ENCODE results near the gene SCN4B.
"Not testable (repeated sequence)": the region's sequence is repeated elsewhere in the genome, so short reads cannot be mapped to it uniquely, and the experiment has no call there.

SCN4B gene

DNA sequence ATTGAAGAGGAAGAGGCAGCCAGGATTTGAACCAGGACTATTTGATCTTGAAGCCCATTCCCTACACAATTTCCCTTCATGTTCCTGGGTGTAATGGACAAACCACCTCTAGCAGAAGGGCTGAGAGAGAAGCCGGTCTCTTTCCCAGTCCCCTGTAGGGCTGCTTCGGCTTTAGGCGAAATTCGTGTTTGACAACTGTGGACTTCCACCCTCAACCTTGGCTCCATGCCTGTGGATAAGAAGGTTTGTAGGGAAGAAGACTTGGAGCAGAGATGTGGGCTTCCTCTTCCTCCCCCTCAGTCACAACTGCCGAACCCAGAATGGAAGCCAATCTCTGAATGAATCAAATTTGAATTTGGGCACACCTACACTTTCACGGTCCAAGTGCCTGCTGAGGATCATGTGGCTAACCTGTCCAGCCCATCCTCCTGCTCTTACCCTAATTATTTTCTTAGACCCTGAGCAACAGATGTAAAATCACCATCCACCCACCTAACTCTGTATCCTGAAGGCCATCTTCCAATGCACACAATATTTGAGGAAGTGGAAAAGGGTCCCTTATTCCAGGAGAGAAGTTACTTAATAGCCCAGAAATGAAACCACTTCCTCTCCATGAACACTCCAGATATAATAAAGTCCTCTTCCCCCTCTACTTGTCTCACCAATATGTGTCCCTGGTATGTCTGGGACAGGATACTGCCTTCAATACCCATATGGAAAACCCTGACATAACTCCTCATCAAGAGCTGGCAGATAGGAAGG is 33.9 kb upstream of the SCN4B start:
- Histone ChIP-seq H3K27ac (no peak overlapping the region), H3K9me3 (peaks cover 3% of the 10 kb centered on the region; the same call in 1 of the 2 replicates), H3K4me2 (no peak overlapping the region), H3K36me3 (no peaks in the 10 kb centered on the region), H3K27me3 (no peaks in the 10 kb centered on the region), H3K4me3 (no peak overlapping the region), H3K9ac (no peak overlapping the region), H3K4me1 (peaks cover 7% of the 10 kb centered on the region; the same call in 1 of the 2 replicates), H4K20me1 (no peaks in the 10 kb centered on the region)
- TF ChIP-seq Cebpa-rat (IDR thresholded peaks at IDR 0.05): no peak

DNA sequence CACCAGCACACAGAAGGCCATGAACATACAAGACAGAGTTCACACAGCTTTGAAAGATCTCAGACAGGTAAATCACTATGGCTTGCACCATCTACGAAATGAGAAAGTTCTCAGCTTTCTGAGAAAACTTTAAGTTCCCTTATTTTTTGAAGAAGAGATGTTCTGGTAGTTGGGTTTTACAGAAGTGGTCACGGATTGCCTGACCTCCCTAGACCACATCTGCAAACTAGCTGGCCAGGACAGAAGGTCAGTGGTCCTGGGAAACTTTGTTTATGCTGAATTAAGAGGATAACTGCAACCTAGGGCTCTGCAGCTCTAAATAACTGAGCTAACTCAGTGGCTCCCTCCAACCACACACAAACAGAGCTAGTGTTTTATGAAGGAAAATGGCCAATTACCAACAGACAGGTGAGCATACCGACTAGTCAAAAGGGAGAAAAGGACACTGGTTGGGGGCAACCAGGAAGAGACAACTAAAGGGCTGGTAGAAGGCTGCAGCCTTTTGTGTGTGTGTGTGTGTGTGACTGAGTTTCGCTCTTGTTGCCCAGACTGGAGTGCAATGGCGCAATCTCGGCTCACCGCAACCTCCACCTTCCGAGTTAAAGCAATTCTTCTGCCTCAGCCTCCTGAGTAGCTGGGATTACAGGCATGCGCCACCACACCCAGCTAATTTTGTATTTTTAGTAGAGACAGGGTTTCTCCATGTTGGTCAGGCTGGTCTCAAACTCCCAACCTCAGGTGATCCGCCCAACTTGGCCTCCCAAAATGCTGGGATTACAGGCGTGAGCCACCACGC is 32.4 kb upstream of the SCN4B start:
- Histone ChIP-seq H4K20me1 (no peaks in the 10 kb centered on the region), H3K36me3 (no peaks in the 10 kb centered on the region), H3K27ac (no peak overlapping the region), H3K4me1 (peaks cover 16% of the 10 kb centered on the region), H3K4me3 (no peak overlapping the region), H3K9ac (no peak overlapping the region), H3K4me2 (no peak overlapping the region), H3K27me3 (no peaks in the 10 kb centered on the region), H3K9me3 (no peaks in the 10 kb centered on the region)
- no peak for TF ChIP-seq Cebpa-rat (IDR thresholded peaks at IDR 0.05)

DNA sequence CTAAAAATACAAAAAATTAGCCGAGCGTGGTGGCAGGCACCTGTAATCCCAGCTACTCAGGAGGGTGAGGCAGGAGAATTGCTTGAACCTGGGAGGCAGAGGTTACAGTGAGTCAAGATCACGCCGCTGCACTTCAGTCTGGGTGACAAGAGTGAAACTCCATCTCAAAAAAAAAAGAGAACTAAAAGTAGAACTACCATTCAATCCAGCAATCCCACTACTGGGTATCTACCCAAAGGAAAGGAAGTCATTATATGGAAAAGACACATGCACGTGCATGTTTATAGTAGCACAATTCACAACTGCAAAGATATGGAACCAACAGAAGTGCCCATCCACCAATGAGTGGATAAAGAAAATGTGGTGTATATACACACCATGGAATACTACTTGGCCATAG is 31.1 kb upstream of the SCN4B start:
- not testable (repeated sequence) for H4K20me1 ChIP-seq, H3K4me2 ChIP-seq, H3K36me3 ChIP-seq, H3K9ac ChIP-seq, H3K9me3 ChIP-seq, H3K27me3 ChIP-seq, H3K27ac ChIP-seq, H3K4me3 ChIP-seq
- H3K4me1 ChIP-seq: peaks cover 21% of the 10 kb centered on the region

DNA sequence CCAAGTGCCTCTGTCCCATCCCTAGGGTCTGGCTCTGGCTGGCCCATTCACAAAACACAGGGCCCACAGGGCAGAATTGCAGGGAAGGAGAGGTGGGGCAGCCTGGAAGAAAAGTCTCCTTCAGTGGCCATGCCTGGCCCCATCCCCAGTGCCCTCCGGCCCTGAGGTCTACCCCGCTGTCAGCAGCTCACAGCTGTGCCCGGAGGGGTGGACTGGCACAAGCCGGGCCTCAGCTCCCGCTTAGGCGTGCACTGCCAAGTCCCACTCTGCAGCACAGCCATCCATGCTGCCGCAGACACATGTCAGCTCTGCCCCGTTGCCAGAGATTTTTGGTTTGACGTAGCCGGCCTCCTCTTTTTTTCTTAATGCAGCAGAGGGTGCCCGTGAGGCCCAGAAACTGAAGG is 27.7 kb upstream of the SCN4B start:
- H3K27me3 ChIP-seq: no peaks in the 10 kb centered on the region
- peak overlapping the region; percentile 54 for H3K27ac ChIP-seq
- peak overlapping the region; percentile 53 for H3K9ac ChIP-seq
- no peak overlapping the region for H3K4me3 ChIP-seq
- peak overlapping the region; percentile 77 for H3K4me2 ChIP-seq
- no peaks in the 10 kb centered on the region for H4K20me1 ChIP-seq
- no peaks in the 10 kb centered on the region for H3K36me3 ChIP-seq
- peaks cover 39% of the 10 kb centered on the region for H3K4me1 ChIP-seq
- no peaks in the 10 kb centered on the region for H3K9me3 ChIP-seq
- no peak for TF ChIP-seq Cebpa-rat (IDR thresholded peaks at IDR 0.05)

DNA sequence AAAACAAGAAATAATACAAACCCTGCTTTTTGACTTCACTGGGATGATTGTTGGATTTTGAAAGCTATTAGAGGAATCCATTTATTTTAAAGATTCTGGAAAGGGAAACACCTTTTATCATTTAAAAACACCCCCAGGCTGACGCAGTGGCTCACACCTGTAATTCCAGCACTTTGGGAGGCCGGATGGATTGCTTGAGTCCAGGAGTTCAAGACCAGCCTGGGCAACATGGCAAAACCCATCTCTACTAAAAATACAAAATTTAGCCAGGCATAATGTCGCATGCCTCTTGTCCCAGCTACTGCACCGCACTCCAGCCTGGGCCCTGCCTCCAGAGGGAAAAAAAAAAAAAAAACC is 24.1 kb upstream of the SCN4B start:
- H3K27ac ChIP-seq: no peak overlapping the region
- TF ChIP-seq Cebpa-rat (IDR thresholded peaks at IDR 0.05): no peak
- H3K4me2 ChIP-seq: peak overlapping the region; percentile 71
- no peaks in the 10 kb centered on the region for H3K27me3 ChIP-seq
- no peaks in the 10 kb centered on the region for H3K9me3 ChIP-seq
- H3K4me3 ChIP-seq: no peak overlapping the region
- H3K36me3 ChIP-seq: no peaks in the 10 kb centered on the region
- H3K4me1 ChIP-seq: peaks cover 32% of the 10 kb centered on the region
- no peak overlapping the region for H3K9ac ChIP-seq
- H4K20me1 ChIP-seq: no peaks in the 10 kb centered on the region

DNA sequence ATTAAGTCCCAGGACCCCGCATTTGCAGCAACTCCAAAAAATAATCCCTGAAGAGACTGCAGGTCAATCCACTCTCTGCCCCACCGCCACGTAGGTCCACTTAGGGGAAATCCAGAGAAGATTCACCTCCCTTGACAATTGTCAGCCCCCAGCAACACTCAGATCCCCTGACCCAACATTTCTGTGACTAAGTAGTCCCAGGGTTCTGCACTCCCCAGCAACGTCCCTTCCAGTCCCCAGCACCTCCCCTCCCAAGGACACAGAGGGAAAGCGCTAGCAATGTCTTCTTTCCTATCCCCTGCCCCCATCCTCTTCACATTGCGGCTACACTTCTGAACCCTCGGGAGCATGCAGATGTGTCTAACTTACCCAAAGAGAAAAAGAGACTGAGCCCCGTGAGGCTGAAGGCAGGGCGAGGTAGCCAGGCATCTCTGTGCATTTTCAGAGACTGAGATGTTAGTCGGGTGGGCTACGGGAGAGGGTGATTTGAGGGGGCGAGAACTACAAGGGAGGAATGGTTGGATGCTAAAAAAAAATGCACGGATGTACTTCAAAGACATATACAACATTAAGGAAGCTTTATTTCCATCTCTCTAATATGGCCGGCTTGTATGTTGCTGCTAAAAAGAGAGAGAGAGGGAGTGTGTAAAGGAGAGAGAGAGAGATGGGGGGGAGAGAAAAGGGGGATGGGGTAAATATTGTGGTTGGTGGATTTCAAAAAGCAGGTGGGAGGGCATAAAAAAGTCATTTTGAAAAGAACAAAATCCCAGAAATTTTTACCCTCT is 23.6 kb upstream of the SCN4B start, which contains the start of gene SCN2B:
Gene SCN2B, minus strand, starts transcription at position 647 of the 785 bp plus-strand sequence. Its CDS starts 208 bp downstream, at position 439.
- Histone ChIP-seq H4K20me1 (no peaks in the 10 kb centered on the region), H3K9me3 (no peaks in the 10 kb centered on the region), H3K9ac (no peak within 1 kb of the TSS), H3K27me3 (no peaks in the 10 kb centered on the region), H3K27ac (peak within 1 kb of the TSS; percentile 26; the same call in 1 of the 2 replicates), H3K4me3 (peak within 1 kb of the TSS; percentile 40; the same call in 1 of the 2 replicates), H3K4me1 (peaks cover 32% of the 10 kb centered on the region), H3K36me3 (no peaks in the 10 kb centered on the region), H3K4me2 (peak within 1 kb of the TSS; percentile 71)
- TF ChIP-seq Cebpa-rat (IDR thresholded peaks at IDR 0.05): no peak

DNA sequence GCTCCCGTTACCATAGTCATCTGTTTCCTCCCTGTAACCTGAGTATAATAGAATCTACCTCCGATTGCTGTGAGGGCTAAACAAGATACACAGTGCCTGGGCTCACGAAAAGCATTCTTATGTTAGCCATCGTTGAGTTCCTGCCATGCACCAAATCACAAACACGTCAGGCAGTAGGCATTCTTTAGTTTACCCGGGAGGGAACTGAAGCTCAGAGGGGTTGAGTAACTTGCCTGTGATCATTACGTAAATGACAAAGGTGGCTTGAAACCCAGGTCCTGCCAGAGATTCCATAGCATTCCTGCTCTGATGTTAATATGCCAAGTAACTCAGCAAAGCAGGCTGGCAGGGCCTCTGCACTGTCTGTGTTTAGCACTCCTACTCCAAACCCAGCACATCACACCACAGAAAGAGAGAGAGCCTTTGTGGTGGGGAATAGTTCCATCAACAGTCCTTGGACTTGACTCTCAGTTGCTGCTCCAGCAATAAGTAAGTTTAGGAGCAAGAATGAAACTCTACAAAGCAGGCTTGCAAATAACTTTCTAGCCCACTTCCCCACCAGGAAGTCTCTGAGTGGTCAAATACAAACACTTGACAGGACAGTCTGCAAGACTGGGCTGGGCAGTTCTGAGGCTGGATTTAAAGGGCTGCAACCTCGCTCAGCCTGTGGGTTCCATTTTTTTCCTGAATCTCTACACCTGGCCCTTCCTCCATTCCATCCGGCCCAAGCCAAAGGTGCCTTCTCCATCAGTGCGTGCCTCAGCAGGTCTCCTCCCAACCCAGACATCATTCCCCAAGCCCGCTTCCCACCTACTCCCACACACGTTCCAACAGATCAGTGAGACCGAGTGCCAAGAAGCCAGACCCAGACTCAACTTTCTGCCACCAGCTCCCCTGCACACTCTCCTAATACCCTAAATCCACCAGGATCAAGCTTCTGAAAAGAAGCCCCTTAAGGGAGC is 22.7 kb upstream of the SCN4B start:
- no peaks in the 10 kb centered on the region for H4K20me1 ChIP-seq
- H3K27ac ChIP-seq: no peak overlapping the region
- H3K27me3 ChIP-seq: no peaks in the 10 kb centered on the region
- no peaks in the 10 kb centered on the region for H3K36me3 ChIP-seq
- peaks cover 26% of the 10 kb centered on the region for H3K4me1 ChIP-seq
- peak overlapping the region; percentile 71; the same call in 1 of the 2 replicates for H3K4me2 ChIP-seq
- no peak overlapping the region for H3K9ac ChIP-seq
- no peak overlapping the region for H3K4me3 ChIP-seq
- no peaks in the 10 kb centered on the region for H3K9me3 ChIP-seq
- no peak for TF ChIP-seq Cebpa-rat (IDR thresholded peaks at IDR 0.05)

DNA sequence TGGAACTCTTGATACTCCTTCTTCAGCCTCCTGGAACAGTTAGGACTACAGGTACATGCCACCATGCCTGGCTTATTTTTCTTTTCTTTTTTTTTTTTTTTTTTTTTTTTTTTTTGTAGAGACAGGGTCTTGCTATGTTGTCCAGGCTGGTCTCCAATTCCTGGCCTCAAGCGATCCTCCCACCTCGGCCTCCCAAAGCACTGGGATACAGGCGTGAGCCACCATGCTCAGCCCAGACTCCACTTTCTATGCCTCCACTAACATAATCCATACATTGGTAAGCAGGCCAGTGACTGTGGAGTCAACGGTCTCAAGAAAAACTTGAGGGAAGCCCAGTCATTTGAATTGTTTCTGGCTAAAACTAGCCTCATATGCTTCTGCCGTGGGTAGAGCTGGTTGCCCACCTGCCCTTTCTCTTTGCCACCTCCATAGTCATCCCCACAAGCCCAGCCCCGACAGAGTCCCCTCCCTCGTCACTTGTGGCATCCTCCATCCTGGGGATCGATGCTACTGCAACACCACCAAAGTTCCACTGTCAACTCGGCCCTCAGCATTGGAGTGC is 21.5 kb upstream of the SCN4B start:
- Histone ChIP-seq H3K9me3 (no peaks in the 10 kb centered on the region), H3K27ac (no peak overlapping the region), H4K20me1 (no peaks in the 10 kb centered on the region), H3K27me3 (no peaks in the 10 kb centered on the region), H3K9ac (no peak overlapping the region), H3K36me3 (no peaks in the 10 kb centered on the region), H3K4me3 (no peak overlapping the region), H3K4me1 (peaks cover 18% of the 10 kb centered on the region), H3K4me2 (no peak overlapping the region)
- no peak for TF ChIP-seq Cebpa-rat (IDR thresholded peaks at IDR 0.05)
